Uterus (tissue), 4 donors: ENCODE data around the gene PNPO. TPM values are rescaled to one million over a fixed set of nuclear protein-coding genes. Genes with fewer than 3 reads are reported as not detected.

Source experiments
- DNase-seq, 2 donors: peaks; one replicate each; pipeline ENCODE4 v3.0.0-alpha.2; 2019 to 2020
- H3K27ac ChIP-seq, 2 donors: fragments of 200-600 bp; sonication (generic); 1 replicate in 1 of 2; 2 replicates in 1 of 2; pipeline ENCODE4 v1.5.1; 2016 to 2018
- H3K27me3 ChIP-seq, 2 donors: fragments of 200-600 bp; sonication (generic); one replicate each; pipeline ENCODE4 v1.5.1; 2018 to 2019; ENCODE audit warnings: control low read depth in 1 of 2
- H3K36me3 ChIP-seq, 2 donors: fragments of 200-600 bp; sonication (generic); one replicate each; pipeline ENCODE4 v1.5.1; 2019; ENCODE audit warnings: control low read depth in 1 of 2
- H3K4me1 ChIP-seq, 2 donors: fragments of 200-600 bp; sonication (generic); one replicate each; pipeline ENCODE4 v1.5.1; 2018 to 2019; ENCODE audit warnings: control low read depth in 1 of 2
- H3K4me3 ChIP-seq, 2 donors: fragments of 200-600 bp; sonication (generic); 1 replicate in 1 of 2; 2 replicates in 1 of 2; pipeline ENCODE4 v1.5.1; 2018 to 2019; ENCODE audit warnings: mild to moderate bottlenecking in 1 of 2
- H3K9me3 ChIP-seq, 2 donors: fragments of 200-600 bp; sonication (generic); one replicate each; pipeline ENCODE4 v1.5.1; 2019; ENCODE audit warnings: control low read depth in 1 of 2
- CTCF ChIP-seq, 4 experiments: fragments of 200-600 bp in 2 of 4; fragments of 450-650 bp in 2 of 4; sonication (generic) in 2 of 4; IDR thresholded peaks; one replicate each; pipeline ENCODE4 v1.5.1; 2016 to 2019; ENCODE audit warnings: antibody characterized with exemption in 4 of 4, mild to moderate bottlenecking in 2 of 4, moderate library complexity in 1 of 4
- POLR2A ChIP-seq, 2 donors: fragments of 450-650 bp; IDR thresholded peaks; one replicate each; pipeline ENCODE4 v1.6.1; 2016; ENCODE audit warnings: antibody characterized with exemption in 2 of 2, mild to moderate bottlenecking in 1 of 2, moderate library complexity in 1 of 2
- intact Hi-C: fragments of 100-400 bp; cut with DNase I; formaldehyde crosslinking; loops from one replicate; pipeline ENCODE4 v1.15.1; 2023; ENCODE audit warnings: low total_unique reads
- total RNA-seq, 4 donors: library from RNA; depleted of rRNA in 3 of 4; stranded (reverse); fragments of >200 nt in 3 of 4; gene quantifications; one replicate each; pipeline versions ENCODE4 v1.1.0 to v1.2.4, GENCODE V29; 2014 to 2023
- donor health status: DM: yes; HTN: yes; CAD: no.

The PNPO gene
- total RNA-seq, 4 donors from 2014 or later: 16.7 to 29.4 (median 17.4) TPM

- Histone ChIP-seq H3K27me3 (no peaks in the 10 kb centered on the region), H3K9me3 (no peaks in the 10 kb centered on the region), H3K27ac (no peak overlapping the region), H3K4me3 (no peak overlapping the region), H3K36me3 (no peaks in the 10 kb centered on the region), H3K4me1 (no peaks in the 10 kb centered on the region)
- intact Hi-C loops: no loop called here
- TF ChIP-seq CTCF (IDR thresholded peaks at IDR 0.05) (no peak), POLR2A (IDR thresholded peaks at IDR 0.05) (no peak)
- no peak for DNase-seq
Measured at GRCh38 chr17:47993964-47994363, 52.6 kb downstream of the PNPO start.

GRCh38 chr17:47994724-47995123 is 53.4 kb downstream of the PNPO start:
- H3K36me3 ChIP-seq: no peaks in the 10 kb centered on the region
- no peak overlapping the region for H3K4me3 ChIP-seq
- H3K27me3 ChIP-seq: no peaks in the 10 kb centered on the region
- no peak overlapping the region for H3K27ac ChIP-seq
- TF ChIP-seq POLR2A (IDR thresholded peaks at IDR 0.05) (no peak), CTCF (IDR thresholded peaks at IDR 0.05) (no peak)
- H3K9me3 ChIP-seq: no peaks in the 10 kb centered on the region
- DNase-seq: no peak
- intact Hi-C loops: no loop called here
- H3K4me1 ChIP-seq: no peaks in the 10 kb centered on the region

GRCh38 chr17:47995241-47995935 is 54.0 kb downstream of the PNPO start:
- Histone ChIP-seq H3K4me3 (no peak overlapping the region), H3K27me3 (no peaks in the 10 kb centered on the region), H3K27ac (no peak overlapping the region), H3K36me3 (no peaks in the 10 kb centered on the region), H3K4me1 (no peaks in the 10 kb centered on the region), H3K9me3 (no peaks in the 10 kb centered on the region)
- no peak for DNase-seq
- intact Hi-C loops: no loop called here
- no peak for TF ChIP-seq CTCF (IDR thresholded peaks at IDR 0.05)
- TF ChIP-seq POLR2A (IDR thresholded peaks at IDR 0.05): no peak

- H3K27me3 ChIP-seq: no peaks in the 10 kb centered on the region
- no peak overlapping the region for H3K4me3 ChIP-seq
- no peak overlapping the region for H3K27ac ChIP-seq
- TF ChIP-seq POLR2A (IDR thresholded peaks at IDR 0.05): no peak
- no peak for TF ChIP-seq CTCF (IDR thresholded peaks at IDR 0.05)
- intact Hi-C loops: no loop called here
- H3K36me3 ChIP-seq: no peaks in the 10 kb centered on the region
- no peak for DNase-seq
- no peaks in the 10 kb centered on the region for H3K9me3 ChIP-seq
- H3K4me1 ChIP-seq: no peaks in the 10 kb centered on the region
Measured at GRCh38 chr17:47996201-47996600, 54.8 kb downstream of the PNPO start.

GRCh38 chr17:47997586-47997985 is 56.2 kb downstream of the PNPO start:
- intact Hi-C loops: no loop called here

More at GRCh38 chr17:47997586-47997985, 56.2 kb downstream of the PNPO start:
- TF ChIP-seq CTCF (IDR thresholded peaks at IDR 0.05) (no peak), POLR2A (IDR thresholded peaks at IDR 0.05) (no peak)
- no peak overlapping the region for H3K4me3 ChIP-seq
- no peaks in the 10 kb centered on the region for H3K4me1 ChIP-seq
- no peak for DNase-seq
- no peaks in the 10 kb centered on the region for H3K27me3 ChIP-seq
- H3K36me3 ChIP-seq: no peaks in the 10 kb centered on the region
- no peak overlapping the region for H3K27ac ChIP-seq
- no peaks in the 10 kb centered on the region for H3K9me3 ChIP-seq
